NCI-H2196 treated with DMSO at 0.1 percent for 48 hours (cell line): ENCODE results near the gene PPP1R14C.
"Not testable (repeated sequence)": the region's sequence is repeated elsewhere in the genome, so short reads cannot be mapped to it uniquely, and the experiment has no call there.

ENCODE experiments used
- DNase-seq: peaks from one replicate; lab custom pipeline; 2025; ENCODE audit not compliant: unreplicated experiment; lab: John Stamatoyannopoulos, UW

PPP1R14C gene

DNA sequence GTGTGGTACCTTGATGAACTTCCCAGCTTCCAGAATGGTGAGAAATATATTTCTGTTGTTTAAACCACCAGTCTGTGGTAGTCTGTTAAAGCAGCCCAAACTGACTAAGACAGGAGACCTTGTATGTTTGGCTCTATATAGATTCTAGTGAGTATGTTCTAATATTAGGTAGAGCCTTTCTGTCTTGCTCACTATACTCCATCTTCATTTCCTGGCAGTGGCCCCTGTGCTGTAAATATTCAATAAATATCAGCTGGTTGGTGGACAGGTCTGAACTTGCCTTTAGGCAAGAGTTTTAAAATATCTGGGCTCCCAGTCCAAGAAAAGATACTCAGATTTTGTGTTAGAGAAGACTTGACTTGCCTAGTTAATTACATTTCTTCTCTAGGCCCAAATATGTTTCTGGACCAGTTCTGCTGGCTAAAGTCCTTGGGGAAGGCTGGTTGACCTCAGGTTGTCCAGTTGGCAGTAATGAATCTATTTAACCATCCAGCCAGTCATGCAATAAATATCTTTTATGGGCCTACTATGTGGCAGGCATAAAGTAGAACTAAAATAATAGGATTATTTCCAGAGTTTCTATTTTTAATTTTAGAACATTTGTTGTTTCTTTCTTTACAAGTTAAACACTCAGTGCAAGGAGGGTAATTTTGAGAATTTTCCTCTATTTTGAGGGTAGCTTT lies 22.3 kb downstream of the PPP1R14C start:
- DNase-seq, result no peak

DNA sequence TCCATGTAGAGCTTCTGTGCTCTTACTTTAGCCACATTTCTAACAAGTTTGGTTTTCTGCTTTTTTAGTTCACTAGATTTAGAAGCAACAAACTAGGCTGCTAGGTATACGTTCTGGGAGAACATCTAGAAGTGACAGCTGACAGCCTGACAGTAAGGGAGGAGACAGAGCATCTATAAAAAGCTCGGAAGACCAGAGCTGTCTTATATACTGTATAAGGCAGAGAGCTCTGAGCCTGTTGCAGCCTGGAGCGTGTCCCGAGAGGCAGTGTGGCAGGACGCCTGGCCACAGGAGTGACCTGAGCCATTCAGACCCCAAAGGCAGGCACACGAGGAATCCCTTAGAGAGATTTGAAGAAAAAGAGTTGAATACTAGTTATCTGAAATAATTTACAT lies 24.6 kb downstream of the PPP1R14C start:
- DNase-seq, result no peak

DNA sequence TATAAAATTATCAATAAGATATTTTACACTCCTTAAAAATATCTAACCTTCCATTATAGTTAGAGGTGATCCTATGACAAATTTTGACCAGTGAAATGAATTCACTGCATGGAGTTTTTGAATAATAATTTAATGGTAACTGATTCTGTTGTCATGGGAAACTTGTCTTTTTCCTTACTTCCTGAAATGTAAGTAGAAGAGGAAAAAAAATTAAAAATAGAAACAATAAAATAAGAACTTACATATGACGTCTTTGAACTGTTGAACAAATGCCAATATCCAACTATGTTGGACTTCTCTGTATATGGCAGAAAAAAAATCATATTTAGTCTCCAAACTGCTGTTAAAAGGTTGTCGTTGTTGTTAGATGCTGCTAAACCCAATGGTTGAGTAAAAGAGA lies 26.3 kb downstream of the PPP1R14C start:
- no peak for DNase-seq

DNA sequence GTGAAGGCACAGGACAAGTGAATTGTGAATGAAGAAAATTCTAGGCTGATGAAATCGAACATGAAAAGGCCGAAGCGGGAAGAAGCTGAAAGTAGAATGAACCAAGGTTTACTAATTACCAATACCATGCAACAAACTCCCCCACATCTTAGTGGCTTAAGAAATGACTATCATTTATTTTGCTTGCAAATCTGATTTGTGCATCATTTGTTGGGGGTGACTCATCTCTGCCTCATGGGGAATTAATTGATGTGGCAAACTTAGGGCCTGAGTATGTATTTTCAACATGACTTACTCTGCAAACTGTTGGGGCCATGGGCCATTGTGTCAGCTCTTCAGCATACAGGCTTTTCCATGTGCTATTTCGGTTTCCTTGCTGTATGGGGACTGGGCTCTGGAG lies 26.8 kb downstream of the PPP1R14C start:
- DNase-seq, result no peak

DNA sequence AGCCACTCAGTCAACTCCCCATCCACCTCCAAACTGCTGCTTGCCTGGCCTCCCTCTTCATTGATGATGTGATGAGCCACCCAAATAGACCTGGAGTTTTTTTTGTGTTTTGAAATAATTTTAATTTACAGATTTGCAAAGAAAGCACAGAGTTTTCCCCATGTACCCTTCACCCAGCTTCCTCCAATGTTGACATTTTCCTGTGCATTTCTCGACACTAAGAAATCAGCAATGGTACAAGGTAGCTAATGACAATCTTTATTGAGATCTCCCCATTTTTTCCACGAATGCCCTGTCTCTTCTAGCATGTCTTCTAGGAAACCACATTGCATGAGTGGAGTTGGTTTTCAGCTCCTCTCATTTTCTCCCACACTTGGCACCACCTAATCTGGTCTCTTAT lies 30.1 kb downstream of the PPP1R14C start:
- DNase-seq, result no peak

DNA sequence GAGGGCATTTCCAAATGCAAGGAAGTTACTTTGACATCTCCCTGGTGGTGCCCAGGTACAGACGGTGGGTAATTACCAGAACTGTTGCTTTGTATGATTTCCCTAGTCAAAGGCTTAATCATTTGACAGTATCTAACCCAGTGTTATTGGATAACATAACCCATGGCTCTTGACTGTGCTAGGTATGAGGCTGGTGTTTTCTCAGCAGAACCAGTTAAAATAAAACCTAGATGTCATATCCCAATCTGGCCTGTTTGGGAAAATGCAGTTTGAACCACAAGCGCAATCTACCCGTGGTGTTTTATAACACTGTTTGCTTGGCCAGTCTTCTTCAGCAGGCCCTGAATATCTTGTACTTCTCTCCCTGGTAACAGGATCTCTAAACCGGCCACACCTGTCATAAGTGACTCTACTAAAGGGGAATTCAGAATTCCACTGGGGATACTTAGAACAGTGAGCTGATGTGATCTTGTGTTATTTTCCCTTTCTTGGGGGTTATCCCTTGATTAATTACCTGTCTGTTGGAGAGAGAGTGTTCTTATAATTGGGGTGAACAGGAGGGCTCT lies 32.8 kb downstream of the PPP1R14C start:
- no peak for DNase-seq

DNA sequence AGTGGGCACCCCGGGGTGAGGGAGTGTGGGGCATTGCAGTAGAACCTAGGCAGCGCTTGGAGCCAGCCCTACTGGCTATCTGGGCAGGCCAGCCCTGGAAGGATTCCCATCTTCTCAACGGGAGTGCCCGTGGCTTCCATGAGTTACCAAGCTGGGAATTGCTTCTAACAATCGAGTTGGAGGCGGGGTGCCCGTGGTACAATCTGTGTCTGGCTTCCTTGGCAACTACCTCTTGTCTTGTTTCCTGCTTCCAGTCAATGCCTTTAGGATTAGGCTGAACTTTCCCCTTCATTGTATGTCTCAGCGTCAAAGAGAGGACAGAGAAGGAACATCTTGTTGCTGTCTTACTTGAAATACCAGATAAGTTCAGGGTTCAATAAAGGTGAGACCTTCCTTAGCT lies 33.3 kb downstream of the PPP1R14C start:
- DNase-seq, result no peak

DNA sequence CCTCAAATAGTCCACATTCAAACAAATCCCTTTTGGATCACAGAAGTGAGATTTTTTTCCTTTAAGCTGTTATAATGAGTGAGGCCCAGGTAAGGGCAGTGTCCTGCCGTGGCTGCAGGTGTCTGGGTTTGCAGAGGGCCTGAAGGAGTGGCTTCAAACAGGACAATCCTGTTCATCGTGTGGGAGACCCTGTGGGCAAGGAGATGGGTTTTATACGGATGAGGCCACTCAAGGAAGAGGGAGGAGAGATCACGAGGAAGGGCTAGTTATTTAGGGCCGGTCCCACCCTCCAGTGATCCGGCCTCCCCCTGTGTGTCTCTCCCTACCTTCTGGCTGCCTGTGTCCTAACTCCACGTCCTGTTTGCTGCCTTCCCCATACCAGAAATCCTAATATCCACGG lies 33.8 kb downstream of the PPP1R14C start:
- no peak for DNase-seq

DNA sequence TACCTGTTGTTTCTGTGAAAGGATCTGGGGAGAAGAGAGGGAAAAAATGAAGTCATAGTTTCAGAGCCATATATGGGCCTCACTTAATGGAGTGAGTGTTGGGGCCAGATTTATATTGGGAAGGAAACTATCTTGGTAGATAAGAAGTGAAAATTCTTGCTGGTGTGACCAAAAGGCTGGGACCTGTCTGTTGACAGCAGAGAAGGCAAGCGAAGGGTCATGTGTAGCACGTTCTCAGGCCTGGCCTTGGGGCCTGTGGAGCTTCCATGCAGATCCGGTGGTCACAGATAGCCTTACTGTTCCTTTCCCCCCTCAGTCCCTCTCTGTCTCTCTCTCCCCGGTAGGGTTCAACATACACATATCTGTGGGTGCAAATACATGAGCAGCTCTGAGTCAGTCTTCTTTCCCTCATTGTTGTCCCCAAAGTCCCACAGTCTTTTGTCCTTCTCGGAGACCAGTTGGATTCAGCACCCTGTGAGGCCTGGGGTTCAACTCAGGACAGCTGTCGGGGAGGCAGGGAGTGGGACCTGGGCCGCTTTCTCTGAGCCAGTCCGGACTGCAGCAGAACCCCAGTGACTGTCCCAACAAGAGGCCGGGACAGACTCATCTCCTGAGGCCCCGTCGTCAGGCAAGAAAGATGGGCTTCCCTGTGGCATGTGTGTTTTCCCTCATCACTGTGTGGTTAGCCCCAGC lies 34.6 kb downstream of the PPP1R14C start:
- DNase-seq, result no peak

DNA sequence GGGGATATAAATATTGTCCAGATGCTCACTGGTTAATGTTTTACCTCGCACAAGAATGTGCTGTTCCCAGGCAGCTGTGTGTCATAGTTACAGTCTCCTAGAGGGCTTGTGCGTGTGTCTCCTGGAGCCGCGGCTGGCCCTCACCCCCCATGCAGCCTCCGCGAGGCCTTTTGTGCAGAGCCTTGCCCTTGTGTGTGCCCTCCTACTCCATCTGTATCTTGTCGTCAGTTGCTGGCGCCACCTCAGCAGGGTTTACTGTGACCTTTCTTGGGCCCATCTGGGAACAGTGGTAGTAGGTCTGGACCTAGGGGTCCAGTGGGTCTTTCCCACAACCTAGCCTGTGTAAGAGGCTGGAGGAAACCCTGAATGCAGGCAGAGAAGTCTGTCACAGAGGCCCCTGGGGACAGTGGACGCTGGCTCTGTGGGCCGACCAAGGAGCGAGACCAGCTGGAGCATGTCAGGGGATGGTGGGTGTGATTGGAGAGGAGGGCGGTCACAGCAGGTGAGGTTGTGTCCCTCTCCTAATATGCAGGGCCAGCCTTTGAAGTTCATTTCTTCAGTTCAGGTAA lies 35.2 kb downstream of the PPP1R14C start:
- no peak for DNase-seq

DNA sequence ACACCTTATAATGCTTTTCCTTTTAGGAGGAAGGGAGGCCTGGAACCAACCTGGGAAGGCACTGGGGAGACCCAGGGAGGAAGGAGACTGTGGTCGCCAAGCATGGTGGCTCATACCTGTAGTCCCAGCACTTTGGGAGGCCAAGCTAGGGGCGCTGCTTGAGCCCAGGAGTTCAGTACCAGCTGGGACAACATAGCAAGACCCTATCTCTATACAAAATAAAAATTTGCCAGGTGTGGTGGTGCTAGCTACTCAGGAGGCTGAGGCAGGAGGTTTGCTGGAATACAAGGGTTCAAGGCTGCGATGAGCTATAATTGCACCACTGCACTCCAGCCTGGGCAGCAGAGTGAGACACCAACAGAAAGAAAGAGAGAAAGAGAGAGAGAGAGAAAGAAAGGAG lies 36.2 kb downstream of the PPP1R14C start:
- no peak for DNase-seq

DNA sequence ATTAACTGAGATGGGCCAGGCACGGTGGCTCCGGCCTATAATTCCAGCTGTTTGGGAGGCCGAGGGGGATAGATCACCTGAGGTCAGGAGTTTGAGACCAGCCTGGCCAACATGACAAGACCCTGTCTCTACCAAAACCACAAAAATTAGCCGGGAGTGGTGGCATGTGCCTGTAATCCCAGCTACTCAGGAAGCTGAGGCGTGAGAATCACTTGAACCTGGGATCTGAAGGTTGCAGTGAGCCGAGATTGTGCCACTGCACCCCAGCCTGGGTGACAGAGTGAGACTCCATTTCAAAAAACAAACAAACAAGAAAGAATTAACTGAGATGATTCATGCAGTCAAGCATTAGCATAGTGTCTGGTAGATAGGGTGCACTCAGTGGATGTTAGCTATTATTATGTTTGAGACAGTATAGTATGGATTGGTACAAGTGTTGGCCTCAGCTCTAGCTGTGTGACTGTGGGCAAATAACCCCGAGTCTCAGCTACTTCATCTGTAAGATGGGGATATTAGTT lies 37.1 kb downstream of the PPP1R14C start:
- not testable (repeated sequence) for DNase-seq

DNA sequence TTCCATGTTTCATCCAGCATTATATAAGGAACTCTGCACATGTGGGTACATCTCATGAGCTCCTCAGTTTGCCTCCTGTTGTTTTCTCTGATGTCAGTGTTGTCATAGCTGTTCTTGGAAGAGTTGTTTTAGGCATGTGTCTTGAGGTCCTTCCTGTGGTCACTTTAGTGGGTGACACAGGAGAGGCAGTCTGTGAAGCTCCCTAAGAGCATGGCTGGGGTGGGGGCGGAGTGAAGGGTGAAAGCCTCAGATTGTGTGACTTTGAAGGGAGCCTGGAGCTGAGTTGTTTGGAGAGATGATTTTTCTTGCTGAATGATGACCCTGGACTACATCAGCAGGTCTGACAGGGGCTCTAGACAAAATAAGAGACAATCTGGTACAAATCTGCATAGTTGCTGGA lies 37.7 kb downstream of the PPP1R14C start:
- DNase-seq, result no peak

DNA sequence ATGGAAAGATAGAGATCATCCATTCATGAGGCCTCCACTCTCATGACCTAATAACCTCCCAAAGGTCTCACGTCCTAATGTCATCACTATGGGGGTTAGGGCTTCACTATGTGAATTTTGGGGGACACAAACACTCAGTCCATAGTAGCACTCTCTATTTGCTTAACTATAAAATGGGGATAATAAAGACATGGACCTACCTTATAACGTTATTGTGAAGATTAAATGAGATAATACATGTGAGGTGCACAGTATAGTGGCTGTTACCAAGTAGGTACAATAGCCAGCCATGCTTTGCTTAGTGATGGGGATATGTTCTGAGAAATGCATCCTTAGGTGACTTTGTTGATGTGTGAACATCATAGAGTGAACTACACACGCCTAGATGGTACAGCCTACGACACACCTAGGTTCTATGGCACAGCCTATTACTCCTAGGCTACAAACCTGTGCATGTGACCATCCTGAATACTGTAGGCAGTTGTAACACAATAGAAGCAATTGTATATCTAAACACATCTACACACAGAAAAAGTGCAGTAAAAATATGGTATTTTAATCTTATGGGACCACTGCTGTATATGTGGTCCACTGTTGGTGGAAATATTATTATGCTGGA lies 39.7 kb downstream of the PPP1R14C start:
- DNase-seq, result no peak

DNA sequence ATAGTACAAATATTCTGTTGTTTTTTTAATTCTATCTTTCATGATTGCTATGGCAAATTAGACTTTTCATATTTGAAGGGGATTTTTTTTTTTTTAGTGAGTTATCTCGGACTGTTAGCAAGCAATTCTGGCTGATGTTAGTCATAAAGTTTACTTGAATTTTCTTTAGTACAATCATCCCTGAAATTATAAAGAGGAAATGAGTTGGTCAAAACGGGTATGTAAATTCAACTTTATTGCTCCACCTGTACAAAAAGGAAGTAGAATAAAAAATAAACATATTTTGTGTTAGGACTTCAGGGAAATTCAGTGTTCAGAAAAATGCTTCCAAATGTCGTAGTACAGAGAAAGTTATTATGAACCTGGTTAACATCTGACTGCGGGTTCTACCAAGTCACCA lies 40.3 kb downstream of the PPP1R14C start:
- DNase-seq, result no peak

DNA sequence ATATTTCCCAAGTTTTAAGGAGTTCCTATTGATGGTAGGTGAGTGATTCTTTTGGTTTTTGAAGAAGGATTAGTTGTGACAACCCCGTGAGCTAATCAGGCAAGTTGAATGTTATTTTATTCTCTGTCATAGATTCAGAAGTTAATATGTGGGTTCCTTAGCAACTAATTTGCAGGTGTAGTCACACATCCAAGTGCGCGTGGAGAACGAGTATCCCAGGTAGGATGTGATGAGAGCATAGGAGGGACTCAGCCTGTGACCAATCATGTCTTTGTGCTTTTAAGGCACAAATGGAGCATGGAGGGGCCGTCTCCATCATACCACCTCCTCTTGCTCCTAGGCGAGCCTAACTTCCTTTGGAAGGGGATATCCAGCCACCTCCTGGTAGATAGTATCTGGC lies 41.1 kb downstream of the PPP1R14C start:
- DNase-seq, result no peak

DNA sequence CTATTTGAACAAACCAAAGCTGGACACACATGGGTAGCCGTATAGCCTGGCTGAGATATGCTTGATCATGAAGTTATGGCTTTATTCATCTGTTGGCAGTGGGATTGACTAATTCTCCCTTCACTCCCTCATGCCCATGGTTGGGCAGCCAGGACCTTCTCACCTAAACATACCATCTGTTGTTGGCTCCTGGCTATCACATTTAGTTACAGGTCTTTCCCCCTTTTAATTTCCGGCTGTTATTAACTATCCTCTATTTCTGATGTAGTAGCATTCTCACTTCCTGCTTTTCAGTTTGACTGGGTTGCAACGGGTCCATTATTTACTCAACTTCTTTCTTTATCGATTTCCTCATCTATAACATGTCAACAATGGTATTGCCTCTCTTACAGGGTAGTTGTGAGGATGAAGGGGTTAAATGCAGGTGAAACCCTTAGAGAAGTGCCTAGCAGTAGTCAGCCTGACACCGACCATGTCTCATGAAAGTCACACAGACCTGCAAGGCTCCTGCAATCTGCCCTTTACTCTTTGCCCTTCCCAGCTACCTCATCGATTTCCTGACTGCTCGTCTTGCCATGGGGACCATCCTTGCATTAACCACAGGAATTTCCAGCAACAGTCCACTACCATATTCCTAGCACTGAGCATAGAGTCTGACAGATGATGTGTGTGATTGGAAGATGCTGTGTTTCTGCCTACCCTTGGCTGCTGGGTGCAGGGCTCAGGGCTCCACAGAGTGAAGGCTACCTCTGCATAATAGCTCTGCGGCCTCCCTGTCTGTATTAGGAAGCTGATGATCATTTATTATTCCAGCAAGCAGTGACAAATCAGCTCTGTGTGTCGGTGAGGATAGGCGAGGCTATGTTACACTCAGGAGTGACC lies 42.2 kb downstream of the PPP1R14C start:
- no peak for DNase-seq

DNA sequence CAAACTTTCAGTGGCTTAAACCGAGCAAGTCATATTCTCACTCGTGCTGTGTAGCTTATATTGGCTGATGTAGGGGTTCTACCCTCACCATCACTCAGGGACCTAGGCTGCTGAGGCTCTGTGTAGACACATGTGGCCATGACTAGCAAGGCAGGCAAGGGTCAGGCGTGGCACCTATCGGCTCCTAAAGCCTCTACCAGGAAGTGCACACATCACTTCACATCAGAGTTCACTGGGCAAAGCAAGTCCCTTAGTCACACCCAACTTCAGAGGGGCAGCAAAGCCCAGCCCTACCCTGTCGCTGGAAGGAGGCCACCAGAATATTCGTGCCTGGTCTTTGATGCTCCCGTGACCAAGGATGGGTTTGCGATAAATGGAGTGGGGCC lies 42.9 kb downstream of the PPP1R14C start:
- DNase-seq, result no peak

DNA sequence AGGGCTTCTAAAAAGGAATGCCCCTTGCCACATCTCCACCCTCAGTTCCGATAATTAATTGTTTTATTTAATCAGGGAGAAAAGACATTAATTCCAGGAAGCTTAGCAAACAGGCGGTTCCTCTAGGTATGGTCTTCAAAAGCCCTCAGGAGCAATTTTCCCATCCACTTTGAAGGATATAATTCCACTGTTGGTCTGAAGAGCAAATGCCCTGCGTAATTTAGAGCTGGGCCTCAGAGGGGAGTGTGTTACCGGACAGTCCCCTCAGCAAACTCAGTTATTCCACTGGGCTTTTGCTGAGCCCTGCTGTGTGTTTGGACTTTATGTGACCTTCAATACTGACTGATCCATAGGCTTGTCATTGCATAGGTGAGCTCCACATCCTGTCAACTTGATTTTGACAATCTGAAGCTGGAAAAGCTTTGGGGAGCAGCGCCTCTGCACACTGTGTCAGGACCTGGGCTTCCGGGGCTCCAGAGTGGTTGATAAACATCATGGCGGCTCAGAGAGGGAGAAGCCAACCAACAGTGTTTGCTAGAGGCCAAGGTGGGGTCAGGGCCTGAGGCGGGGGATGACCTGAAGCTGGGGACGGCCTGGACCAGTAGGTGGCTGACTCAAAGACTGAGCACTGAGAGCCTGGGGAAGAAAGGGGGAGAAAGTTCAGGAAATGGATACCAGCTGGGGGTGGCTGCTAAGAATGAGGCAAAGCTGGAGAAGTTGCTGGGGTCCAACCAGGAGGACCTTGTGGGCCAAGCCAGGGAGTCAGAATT lies 43.5 kb downstream of the PPP1R14C start:
- DNase-seq, result no peak

DNA sequence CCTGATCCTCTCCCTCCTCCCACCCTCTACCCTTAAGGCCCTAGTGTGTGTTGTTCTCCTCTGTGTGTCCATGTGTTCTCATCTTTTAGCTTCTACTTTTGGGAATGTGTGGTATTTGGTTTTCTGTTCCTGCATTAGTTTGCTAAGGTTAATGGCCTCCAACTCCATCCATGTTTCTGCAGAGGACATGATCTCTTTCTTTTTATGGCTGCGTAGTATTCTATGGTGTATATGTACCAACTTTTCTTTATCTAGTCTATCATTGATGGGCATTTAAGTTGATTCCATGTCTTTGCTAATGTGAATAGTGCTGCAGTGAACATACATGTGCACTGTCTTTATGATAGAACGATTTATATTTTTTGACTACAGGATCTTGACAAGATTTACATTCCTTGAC lies 44.6 kb downstream of the PPP1R14C start:
- DNase-seq, result not testable (repeated sequence)
